ENCODE results near the gene MMD. TPM values are rescaled to one million over a fixed set of nuclear protein-coding genes. Genes with fewer than 3 reads are reported as not detected.
"Not testable (repeated sequence)": the region's sequence is repeated elsewhere in the genome, so short reads cannot be mapped to it uniquely, and the experiment has no call there.

Gene MMD
- total and polyA plus RNA-seq, 2 experiments from 2014 or later = 6.0 to 6.6 TPM

DNA sequence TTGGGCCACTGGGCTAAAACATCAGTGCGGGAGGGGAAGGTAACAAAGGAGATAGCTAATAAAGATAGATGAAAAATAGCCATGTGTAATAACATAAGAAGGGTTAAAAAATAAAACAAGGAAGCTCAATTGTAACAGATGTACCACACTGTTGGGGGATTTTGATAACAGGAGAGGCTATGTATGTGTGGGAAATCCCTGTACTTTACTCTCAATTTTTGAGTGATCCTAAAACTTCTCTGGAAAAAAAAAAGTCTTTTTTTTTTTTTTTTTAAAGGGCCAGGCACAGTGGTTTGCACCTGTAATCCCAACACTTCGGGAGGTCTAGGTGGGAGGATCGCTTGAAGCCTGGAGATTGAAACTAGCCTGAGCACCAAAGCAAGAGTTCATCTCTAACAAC is 1.9 kb upstream of the MMD start:
- H3K4me2 ChIP-seq (ENCODE audit: unreplicated experiment) = no peak overlapping the region
- no peaks in the 10 kb centered on the region for H3K9me2 ChIP-seq (ENCODE audit: insufficient read depth)
- TF ChIP-seq EZH2phosphoT487 (IDR thresholded peaks at IDR 0.05; ENCODE audit: insufficient read depth, low read depth) (no peak), EZH2 (IDR thresholded peaks at IDR 0.05; ENCODE audit: insufficient read depth, poor library complexity, severe bottlenecking) (no peak)
- H4K20me1 ChIP-seq (ENCODE audit: insufficient read depth) = no peaks in the 10 kb centered on the region
- H3K36me3 ChIP-seq (ENCODE audit: low read depth) = no peaks in the 10 kb centered on the region
- no peak for DNase-seq
- H3K9me3 ChIP-seq (ENCODE audit: low read depth) = no peaks in the 10 kb centered on the region
- no peaks in the 10 kb centered on the region; the same call in 1 of the 2 replicates for H3K27me3 ChIP-seq (replicated peaks; ENCODE audit: insufficient read depth)
- H3F3A ChIP-seq (ENCODE audit: insufficient read depth) = peaks cover 6% of the 10 kb centered on the region; the same call in 1 of the 2 replicates
- no peak overlapping the region for H3K4me3 ChIP-seq
- H2AFZ ChIP-seq = no peak overlapping the region
- H3K4me1 ChIP-seq (ENCODE audit: insufficient read depth) = peaks cover 5% of the 10 kb centered on the region; the same call in 1 of the 2 replicates
- no peaks in the 10 kb centered on the region; the same call in 1 of the 2 replicates for H3K79me2 ChIP-seq (ENCODE audit: insufficient read depth)
- no peak overlapping the region for H3K9ac ChIP-seq
- no peak overlapping the region for H3K27ac ChIP-seq
- in situ Hi-C loops (cut with MboI) = no loop called here
- WGBS, 2 experiments (ENCODE audit: low coverage in 1 of 2, low lambda C conversion rate in 2 of 2, missing lambda C conversion rate in 2 of 2) = 77 to 82% methylated on average over 3 of the region's 3 CpGs

DNA sequence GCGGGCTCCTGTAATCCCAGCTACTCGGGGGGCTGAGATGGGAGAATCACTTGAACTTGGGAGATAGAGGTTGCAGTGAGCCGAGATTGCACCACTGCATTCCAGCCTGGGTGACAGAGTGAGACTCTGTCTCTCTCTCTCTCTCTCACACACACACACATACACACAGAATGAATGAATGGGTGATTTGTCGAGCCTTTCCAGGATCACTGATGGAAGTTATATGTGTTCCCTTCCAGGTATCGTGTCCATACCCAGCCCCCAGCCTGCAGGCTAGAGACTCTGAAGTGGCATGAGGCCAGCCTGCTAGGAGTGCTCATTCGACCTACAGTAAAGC is 1.2 kb upstream of the MMD start:
- H3K36me3 ChIP-seq (ENCODE audit: low read depth); H3K9ac ChIP-seq; H3K79me2 ChIP-seq (ENCODE audit: insufficient read depth); H3K4me3 ChIP-seq; H3K27ac ChIP-seq; H3F3A ChIP-seq (ENCODE audit: insufficient read depth); H3K9me2 ChIP-seq (ENCODE audit: insufficient read depth); H3K9me3 ChIP-seq (ENCODE audit: low read depth); H2AFZ ChIP-seq; H3K4me1 ChIP-seq (ENCODE audit: insufficient read depth); DNase-seq; H3K4me2 ChIP-seq (ENCODE audit: unreplicated experiment); H4K20me1 ChIP-seq (ENCODE audit: insufficient read depth); in situ Hi-C loops (cut with MboI); H3K27me3 ChIP-seq (replicated peaks; ENCODE audit: insufficient read depth): not testable (repeated sequence)
- 74 to 76% methylated on average over 6 of the region's 6 CpGs for WGBS, 2 experiments (ENCODE audit: low coverage in 1 of 2, low lambda C conversion rate in 2 of 2, missing lambda C conversion rate in 2 of 2)

DNA sequence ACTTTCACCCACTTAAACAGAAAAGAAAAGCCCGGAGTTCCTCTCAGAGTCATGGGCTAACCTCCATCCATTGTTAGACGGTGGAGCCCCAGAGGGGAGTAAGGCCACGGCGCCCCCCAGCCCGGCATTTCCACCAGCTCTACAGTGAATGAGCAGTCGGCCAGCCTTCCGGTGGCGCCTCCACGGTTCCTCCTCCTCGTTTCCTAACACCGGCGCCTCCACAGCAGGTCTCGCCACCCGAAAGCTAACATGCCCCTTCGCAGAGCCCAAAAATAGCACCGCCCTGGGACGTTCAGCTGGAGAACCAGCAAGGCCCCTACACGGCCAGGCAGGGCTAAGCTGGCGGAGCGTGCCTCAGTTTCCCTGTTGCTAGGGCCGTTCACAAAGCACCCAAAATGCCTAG is 858 bp downstream of the MMD start:
- H4K20me1 ChIP-seq (ENCODE audit: insufficient read depth) = no peaks in the 10 kb centered on the region
- H3K9ac ChIP-seq = peak overlapping the region; percentile 79
- TF ChIP-seq EZH2 (IDR thresholded peaks at IDR 0.05; ENCODE audit: insufficient read depth, poor library complexity, severe bottlenecking) (no peak), EZH2phosphoT487 (IDR thresholded peaks at IDR 0.05; ENCODE audit: insufficient read depth, low read depth) (no peak)
- 1 to 2% methylated on average over 20 to 21 of the region's 21 CpGs for whole genome bisulfite sequencing, 2 experiments (ENCODE audit: low coverage in 1 of 2, low lambda C conversion rate in 2 of 2, missing lambda C conversion rate in 2 of 2)
- no peaks in the 10 kb centered on the region for H3K9me2 ChIP-seq (ENCODE audit: insufficient read depth)
- no peaks in the 10 kb centered on the region for H3K36me3 ChIP-seq (ENCODE audit: low read depth)
- H3K79me2 ChIP-seq (ENCODE audit: insufficient read depth) = peaks cover 5% of the 10 kb centered on the region; the same call in 1 of the 2 replicates
- DNase-seq = peak; percentile 55
- no peaks in the 10 kb centered on the region; the same call in 1 of the 2 replicates for H3K27me3 ChIP-seq (replicated peaks; ENCODE audit: insufficient read depth)
- H3K9me3 ChIP-seq (ENCODE audit: low read depth) = no peaks in the 10 kb centered on the region
- no peaks in the 10 kb centered on the region for H3F3A ChIP-seq (ENCODE audit: insufficient read depth)
- peak overlapping the region; percentile 77 for H3K4me3 ChIP-seq
- no peaks in the 10 kb centered on the region for H3K4me1 ChIP-seq (ENCODE audit: insufficient read depth)
- peak overlapping the region; percentile 94 for H2AFZ ChIP-seq
- in situ Hi-C loops (cut with MboI) = no loop called here
- no peak overlapping the region for H3K27ac ChIP-seq
- peak overlapping the region; percentile 81 for H3K4me2 ChIP-seq (ENCODE audit: unreplicated experiment)

DNA sequence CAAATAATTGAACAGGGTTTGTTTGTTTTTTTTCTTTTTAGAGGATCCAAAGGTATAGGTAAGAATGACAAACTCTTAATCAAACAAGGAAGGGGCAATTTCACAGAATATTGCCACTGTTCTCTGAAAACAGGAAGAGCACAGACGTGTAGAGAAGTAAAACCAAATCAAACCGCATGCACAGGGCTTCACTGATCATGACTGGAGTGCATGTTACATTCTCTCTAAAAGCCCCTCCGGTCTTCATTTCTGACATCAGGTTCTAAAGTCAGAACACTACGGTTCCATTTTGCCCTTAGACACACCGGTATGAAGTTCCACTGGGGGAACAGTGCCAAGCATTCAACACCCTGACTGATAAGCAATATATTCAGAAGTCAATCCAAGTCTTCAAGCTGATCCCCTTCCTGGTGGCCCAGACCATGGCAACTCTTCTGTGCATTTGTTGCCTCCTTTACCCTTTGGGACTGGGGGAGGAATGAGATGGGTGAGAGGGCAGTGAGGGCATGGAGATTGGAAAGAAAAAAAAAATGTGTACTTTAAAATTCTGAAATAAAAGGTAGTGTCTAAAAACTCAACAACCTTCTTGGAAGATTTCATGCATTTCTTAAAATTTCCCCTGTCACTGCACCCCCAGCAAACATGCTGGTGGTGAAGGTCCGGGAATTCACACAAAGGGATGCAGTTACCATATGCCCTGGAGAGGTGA is 1.4 kb downstream of the MMD start:
- Histone ChIP-seq H3K36me3 (ENCODE audit: low read depth) (no peaks in the 10 kb centered on the region), H3K9ac (peak overlapping the region; percentile 79), H3K9me3 (ENCODE audit: low read depth) (no peaks in the 10 kb centered on the region), H3F3A (ENCODE audit: insufficient read depth) (no peaks in the 10 kb centered on the region), H3K27ac (no peak overlapping the region), H3K27me3 (replicated peaks; ENCODE audit: insufficient read depth) (no peaks in the 10 kb centered on the region; the same call in 1 of the 2 replicates), H3K79me2 (ENCODE audit: insufficient read depth) (peaks cover 5% of the 10 kb centered on the region; the same call in 1 of the 2 replicates), H3K9me2 (ENCODE audit: insufficient read depth) (no peaks in the 10 kb centered on the region), H3K4me3 (peak overlapping the region; percentile 77), H3K4me1 (ENCODE audit: insufficient read depth) (no peaks in the 10 kb centered on the region), H2AFZ (peak overlapping the region; percentile 94), H3K4me2 (ENCODE audit: unreplicated experiment) (peak overlapping the region; percentile 81), H4K20me1 (ENCODE audit: insufficient read depth) (no peaks in the 10 kb centered on the region)
- no peak for DNase-seq
- WGBS, 2 experiments (ENCODE audit: low coverage in 1 of 2, low lambda C conversion rate in 2 of 2, missing lambda C conversion rate in 2 of 2) = 73 to 79% methylated on average over 6 of the region's 6 CpGs
- in situ Hi-C loops (cut with MboI) = no loop called here
- no peak for TF ChIP-seq EZH2 (IDR thresholded peaks at IDR 0.05; ENCODE audit: insufficient read depth, poor library complexity, severe bottlenecking)

All from GM23248 (cell line).